COR-L47 (cell line): ENCODE results near the gene MCTP1.
"Not testable (repeated sequence)": the region's sequence is repeated elsewhere in the genome, so short reads cannot be mapped to it uniquely, and the experiment has no call there.

Source experiments
- DNase-seq: peaks from one replicate; lab custom pipeline; 2025; lab: John Stamatoyannopoulos, UW

The MCTP1 gene

GRCh38 chr5:95181644-95182043 lies 103.2 kb downstream of the MCTP1 start:
- no peak for DNase-seq

- no peak for DNase-seq
These were observed 106.7 kb downstream of the MCTP1 start for GRCh38 chr5:95178046-95178651.

- no peak for DNase-seq
These were observed 107.4 kb downstream of the MCTP1 start for GRCh38 chr5:95177456-95177855.

- no peak for DNase-seq
These were observed 109.8 kb downstream of the MCTP1 start for GRCh38 chr5:95175106-95175505.

- no peak for DNase-seq
These were observed 112.2 kb downstream of the MCTP1 start for GRCh38 chr5:95172659-95173058.

GRCh38 chr5:95164861-95165260 lies 120.0 kb downstream of the MCTP1 start:
- no peak for DNase-seq

- peak; percentile 72 for DNase-seq
These were observed 121.8 kb downstream of the MCTP1 start for GRCh38 chr5:95163079-95163478.

- DNase-seq: peak; percentile 18
These were observed 122.5 kb downstream of the MCTP1 start for GRCh38 chr5:95162231-95162992.

GRCh38 chr5:95159603-95160002 lies 125.3 kb downstream of the MCTP1 start:
- DNase-seq: no peak

GRCh38 chr5:95155888-95156287 lies 129.0 kb downstream of the MCTP1 start:
- no peak for DNase-seq

- no peak for DNase-seq
These were observed 131.4 kb downstream of the MCTP1 start for GRCh38 chr5:95153511-95153910.

- DNase-seq: no peak
These were observed 132.4 kb downstream of the MCTP1 start for GRCh38 chr5:95152535-95152934.

- no peak for DNase-seq
These were observed 132.8 kb downstream of the MCTP1 start for GRCh38 chr5:95152131-95152530.

- no peak for DNase-seq
These were observed 133.2 kb downstream of the MCTP1 start for GRCh38 chr5:95151694-95152093.

GRCh38 chr5:95149387-95149786 lies 135.5 kb downstream of the MCTP1 start:
- no peak for DNase-seq

- DNase-seq: no peak
These were observed 136.4 kb downstream of the MCTP1 start for GRCh38 chr5:95148453-95148852.

- DNase-seq: not testable (repeated sequence)
These were observed 141.0 kb downstream of the MCTP1 start for GRCh38 chr5:95143858-95144257.

- DNase-seq: no peak
These were observed 142.7 kb downstream of the MCTP1 start for GRCh38 chr5:95142145-95142544.

- DNase-seq: no peak
These were observed 143.8 kb downstream of the MCTP1 start for GRCh38 chr5:95141141-95141540.

GRCh38 chr5:95134326-95134725 lies 150.6 kb downstream of the MCTP1 start:
- DNase-seq: no peak

- DNase-seq: no peak
These were observed 152.8 kb downstream of the MCTP1 start for GRCh38 chr5:95132096-95132495.

GRCh38 chr5:95130941-95131340 lies 154.0 kb downstream of the MCTP1 start:
- no peak for DNase-seq

GRCh38 chr5:95124731-95125130 lies 160.2 kb downstream of the MCTP1 start:
- no peak for DNase-seq

- no peak for DNase-seq
These were observed 160.8 kb downstream of the MCTP1 start for GRCh38 chr5:95124101-95124500.
